Omental fat pad (tissue), 4 donors: ENCODE measurements around the gene HERC6. TPM values are rescaled to one million over a fixed set of nuclear protein-coding genes. Genes with fewer than 3 reads are reported as not detected.
A peak's percentile ranks its signal among the peaks of the same experiment; 100 is the strongest.
"Not testable (repeated sequence)": the region's sequence is repeated elsewhere in the genome, so short reads cannot be mapped to it uniquely, and the experiment has no call there.

Source experiments
- ATAC-seq: fragments of 150-250 bp; one replicate; pipeline ENCODE4 v1.9.1; 2016; ENCODE audit warnings: mild to moderate bottlenecking, moderate library complexity; ENCODE audit not compliant: low FRiP score
- DNase-seq: peaks from one replicate; pipeline ENCODE4 v3.0.0-alpha.2; 2019; ENCODE audit warnings: low spot score
- total RNA-seq, 4 donors: library from RNA; depleted of rRNA; stranded (reverse); fragments of >200 nt; gene quantifications; one replicate each; pipeline ENCODE4 v1.1.0, GENCODE V29; 2016
- TF ChIP-seq, protein P1 (sequence below), 3 donors: fragments of 450-650 bp; IDR thresholded peaks; one replicate each; pipeline ENCODE4 v1.5.1; 2016 to 2017; ENCODE audit warnings: antibody characterized with exemption in 3 of 3, mild to moderate bottlenecking in 3 of 3, moderate library complexity in 2 of 3

HERC6 gene
- 10 to 100 TPM in 2 of 4 donors, 1 to 10 TPM in 2; 3.1 to 21.6 (median 8.7) TPM for total RNA-seq

DNA sequence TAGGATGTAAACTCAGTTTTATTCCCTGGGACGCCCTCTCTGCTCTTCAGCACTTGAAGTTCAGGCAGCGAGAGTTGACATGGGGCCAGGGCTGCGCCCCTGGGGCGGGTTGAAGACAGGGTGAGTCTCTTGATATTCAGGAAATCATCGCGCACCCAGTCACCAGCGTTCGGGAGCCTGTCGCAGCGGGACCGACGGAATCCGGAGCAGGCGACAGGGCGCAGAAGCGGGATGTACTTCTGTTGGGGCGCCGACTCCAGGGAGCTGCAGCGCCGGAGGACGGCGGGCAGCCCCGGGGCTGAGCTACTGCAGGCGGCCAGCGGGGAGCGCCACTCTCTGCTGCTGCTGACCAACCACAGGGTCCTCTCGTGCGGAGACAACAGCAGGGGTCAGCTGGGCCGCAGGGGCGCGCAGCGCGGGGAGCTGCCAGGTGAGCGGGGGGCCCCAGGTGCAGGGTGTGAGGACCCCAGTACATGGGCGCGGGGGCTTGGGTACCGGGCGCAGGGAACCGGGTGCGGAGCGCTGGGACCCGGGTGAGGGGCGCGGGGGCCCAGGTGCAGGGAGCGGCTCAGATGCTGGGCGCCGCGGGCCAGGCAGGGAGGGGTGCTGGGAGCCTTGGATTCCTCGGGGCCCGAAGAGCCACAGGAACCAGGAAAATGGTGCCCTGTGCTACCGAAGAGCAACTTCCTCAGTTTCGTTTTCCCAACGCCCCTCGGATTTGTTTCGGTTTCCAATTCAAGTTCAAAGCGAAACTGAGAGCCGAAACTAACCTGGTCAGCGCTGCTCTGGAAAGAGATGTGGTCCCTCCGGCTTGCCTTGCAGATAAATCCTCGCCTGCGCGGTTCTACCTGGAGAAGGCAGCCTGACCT lies at the start of gene HERC6:
HERC6 (plus strand) TSS at position 162 of the 869 bp plus-strand sequence; CDS start at position 232, 70 bp downstream.
- DNase-seq (peak; percentile 30), ATAC-seq (peak; percentile 95)

DNA sequence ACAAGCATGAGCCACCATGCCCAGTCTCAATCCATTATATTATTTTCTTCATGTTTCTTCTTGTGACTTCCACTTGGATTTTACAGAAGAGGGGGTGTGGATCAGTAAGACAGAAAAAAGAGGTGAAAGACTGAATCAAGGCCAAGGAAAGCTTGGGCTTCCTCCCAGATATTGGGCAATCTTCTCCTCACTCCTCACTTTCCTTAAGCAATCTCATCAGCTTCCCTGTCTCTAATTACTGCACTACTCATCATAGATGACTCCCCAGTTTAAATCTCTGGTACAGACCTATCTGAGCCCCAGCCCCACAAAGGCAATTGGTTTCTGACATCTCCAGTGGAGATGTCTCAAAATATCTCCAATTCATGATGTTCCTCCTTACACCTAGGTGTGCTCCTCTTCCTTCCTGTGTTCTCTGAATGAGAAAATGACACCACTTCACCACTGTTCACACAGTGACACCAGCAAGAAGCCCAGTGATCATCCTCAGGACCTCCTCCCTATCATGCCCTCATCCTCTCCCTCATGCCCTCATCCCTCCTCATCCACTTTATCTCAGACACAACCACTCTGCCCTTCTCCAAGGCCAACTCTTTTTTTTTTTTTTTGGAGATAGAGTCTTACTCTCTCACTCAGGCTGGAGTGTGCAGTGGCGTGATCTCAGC lies 44.8 kb upstream of the HERC6 start:
- peak; percentile 92 for ATAC-seq

More for the DNA sequence above, at the start of gene HERC6:
- TF ChIP-seq, protein P1, sequence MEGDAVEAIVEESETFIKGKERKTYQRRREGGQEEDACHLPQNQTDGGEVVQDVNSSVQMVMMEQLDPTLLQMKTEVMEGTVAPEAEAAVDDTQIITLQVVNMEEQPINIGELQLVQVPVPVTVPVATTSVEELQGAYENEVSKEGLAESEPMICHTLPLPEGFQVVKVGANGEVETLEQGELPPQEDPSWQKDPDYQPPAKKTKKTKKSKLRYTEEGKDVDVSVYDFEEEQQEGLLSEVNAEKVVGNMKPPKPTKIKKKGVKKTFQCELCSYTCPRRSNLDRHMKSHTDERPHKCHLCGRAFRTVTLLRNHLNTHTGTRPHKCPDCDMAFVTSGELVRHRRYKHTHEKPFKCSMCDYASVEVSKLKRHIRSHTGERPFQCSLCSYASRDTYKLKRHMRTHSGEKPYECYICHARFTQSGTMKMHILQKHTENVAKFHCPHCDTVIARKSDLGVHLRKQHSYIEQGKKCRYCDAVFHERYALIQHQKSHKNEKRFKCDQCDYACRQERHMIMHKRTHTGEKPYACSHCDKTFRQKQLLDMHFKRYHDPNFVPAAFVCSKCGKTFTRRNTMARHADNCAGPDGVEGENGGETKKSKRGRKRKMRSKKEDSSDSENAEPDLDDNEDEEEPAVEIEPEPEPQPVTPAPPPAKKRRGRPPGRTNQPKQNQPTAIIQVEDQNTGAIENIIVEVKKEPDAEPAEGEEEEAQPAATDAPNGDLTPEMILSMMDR (IDR thresholded peaks at IDR 0.05) = peak in 1 of 3 donors; percentile 4

DNA sequence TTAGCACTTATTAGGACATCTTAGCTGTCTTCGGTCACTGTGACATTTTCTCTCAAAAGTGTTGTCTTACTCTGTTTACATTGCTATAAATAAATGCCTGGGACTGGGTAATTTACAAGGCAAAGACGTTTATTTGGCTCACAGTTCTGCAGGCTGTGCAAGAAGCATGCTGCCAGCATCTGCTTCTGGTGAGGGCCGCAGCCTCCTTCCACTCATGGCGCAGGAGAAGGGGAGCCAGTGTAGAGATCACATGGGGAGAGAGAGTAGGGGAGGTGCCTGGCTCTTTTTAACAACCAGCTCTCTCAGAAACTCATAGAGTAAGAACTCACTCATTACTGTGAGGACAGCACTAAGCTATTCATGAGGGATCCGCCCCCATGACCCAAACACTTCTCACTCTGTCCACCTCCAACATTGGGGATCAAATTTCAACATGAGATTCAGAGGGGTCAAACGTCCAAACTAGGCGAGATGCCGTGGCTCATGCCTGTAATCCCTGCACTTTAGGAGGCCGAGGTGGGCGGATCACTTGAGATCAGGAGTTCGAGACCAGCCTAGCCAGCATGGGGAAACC lies 43.5 kb upstream of the HERC6 start:
- ATAC-seq (peak; percentile 37), DNase-seq (no peak)
- TF ChIP-seq, protein P1 (IDR thresholded peaks at IDR 0.05) = no peak

More for the DNA sequence above, 44.8 kb upstream of the HERC6 start:
- no peak for DNase-seq
- TF ChIP-seq, protein P1 (IDR thresholded peaks at IDR 0.05) = no peak

DNA sequence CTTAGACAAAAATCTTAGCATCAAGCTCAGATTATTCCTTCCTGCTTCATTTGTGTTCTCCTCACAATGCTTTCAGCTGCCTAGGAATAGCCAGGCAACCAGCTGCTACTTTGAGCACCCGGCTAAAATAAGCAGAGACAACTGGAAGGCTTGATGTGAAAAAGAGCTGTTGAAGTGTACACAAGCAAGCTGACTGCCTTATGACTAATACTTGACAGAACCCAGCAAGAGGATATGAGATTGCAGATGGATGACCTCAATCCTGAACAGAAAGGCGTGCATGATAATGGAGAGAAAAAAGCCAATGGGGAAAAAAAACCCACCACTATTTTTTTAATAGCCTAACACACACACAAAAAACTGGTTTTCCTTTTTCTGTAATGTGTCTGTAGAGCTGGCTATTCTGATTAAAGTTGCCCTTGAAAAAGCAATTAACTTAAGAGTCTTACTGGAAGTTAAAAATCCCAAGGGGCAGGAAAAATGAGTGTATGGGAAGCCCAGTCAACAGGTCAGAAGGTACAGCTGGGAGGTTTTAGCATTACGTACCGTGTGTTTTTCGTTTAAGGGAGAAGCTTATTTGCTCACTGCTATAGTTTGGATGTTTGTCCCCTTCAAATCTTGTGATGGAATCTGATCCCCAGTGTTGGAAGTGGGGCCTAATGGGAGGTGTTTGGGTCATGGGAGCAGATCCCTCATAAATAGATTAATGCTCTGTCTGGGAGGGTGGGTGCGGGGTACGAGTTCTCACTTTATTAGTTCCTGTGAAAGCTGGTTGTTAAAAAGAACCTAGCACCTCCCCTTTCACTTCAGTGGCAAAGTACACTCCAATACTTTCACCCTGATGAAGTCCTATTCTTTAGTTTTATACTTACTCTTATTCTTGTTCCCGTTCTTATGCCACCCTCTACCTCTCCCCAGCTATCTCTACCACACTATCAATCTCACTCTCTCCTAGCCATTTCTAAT lies 37.1 kb upstream of the HERC6 start:
- ATAC-seq = peak; percentile 80
- TF ChIP-seq, protein P1 (IDR thresholded peaks at IDR 0.05) = no peak
- no peak for DNase-seq

DNA sequence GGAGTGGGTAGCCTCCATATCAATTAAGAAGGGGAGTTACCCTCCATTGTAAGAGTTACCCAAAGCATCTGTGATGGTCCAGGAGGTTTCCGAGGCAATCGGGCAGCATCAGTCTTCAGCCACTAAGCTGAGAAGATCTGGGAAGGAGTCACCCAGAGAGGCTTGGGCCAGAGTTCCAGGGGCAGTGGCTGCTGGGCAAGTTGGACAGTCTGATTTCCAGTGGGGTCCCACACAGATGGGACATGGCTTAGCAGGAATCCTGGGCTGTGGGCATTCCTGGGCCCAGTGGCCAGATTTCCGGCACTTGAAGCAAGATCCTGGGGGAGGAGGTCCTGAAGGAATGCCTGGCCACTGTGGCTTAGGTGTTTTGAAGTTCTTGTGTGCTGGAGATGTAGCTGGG lies 31.8 kb upstream of the HERC6 start:
- ATAC-seq, DNase-seq: not testable (repeated sequence)

DNA sequence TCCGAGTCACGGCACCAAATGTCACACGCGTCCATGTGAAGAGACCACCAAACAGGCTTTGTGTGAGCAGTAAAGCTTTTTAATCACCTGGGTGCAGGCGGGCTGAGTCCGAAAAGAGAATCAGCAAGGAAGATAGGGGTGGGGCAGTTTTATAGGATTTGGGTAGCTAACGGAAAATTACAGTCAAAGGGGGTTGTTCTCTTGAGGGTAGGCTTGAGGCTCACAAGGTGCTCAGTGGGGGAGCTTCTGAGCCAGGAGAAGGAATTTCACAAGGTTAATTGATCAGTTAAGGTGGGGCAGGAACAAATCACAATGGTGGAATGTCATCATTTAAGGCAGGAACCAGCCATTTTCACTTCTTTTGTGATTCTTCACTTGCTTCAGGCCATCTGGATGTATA lies 29.9 kb upstream of the HERC6 start:
- not testable (repeated sequence) for ATAC-seq, DNase-seq

DNA sequence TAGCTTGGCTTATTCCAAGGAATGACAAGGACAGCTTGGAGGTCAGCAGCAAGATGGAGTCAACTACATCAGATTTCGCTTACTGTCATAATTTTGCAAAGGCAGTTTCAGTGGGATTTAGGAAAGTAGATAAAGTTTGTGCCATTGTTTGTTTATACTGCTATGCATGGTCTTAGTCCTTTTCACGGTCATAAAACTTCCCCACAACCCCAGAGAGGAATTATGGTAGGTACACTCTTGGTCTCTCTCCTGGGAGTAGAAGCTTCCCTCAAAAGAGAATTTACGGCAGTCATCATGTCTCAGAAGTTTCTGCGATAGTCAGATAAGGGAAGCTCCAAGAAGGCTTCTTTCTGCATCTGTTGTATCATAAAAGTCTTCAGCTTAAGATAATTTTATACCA lies 27.9 kb upstream of the HERC6 start:
- TF ChIP-seq, protein P1 (IDR thresholded peaks at IDR 0.05) = no peak
- ATAC-seq (no peak), DNase-seq (no peak)
